ENCODE data around the gene KDF1. TPM values are rescaled to one million over a fixed set of nuclear protein-coding genes. Genes with fewer than 3 reads are reported as not detected.

Gene KDF1
- total RNA-seq, 4 donors from 2014 or later = not detected

- Histone ChIP-seq H3K36me3 (peaks cover 16 to 73% (median 37%) of the 10 kb centered on the region in 3 donors), H3K4me1 (no peaks in the 10 kb centered on the region), H3K9me3 (no peaks in the 10 kb centered on the region), H3K27ac (peak overlapping the region in 1 of 4 donors; percentile 37), H3K4me3 (no peak overlapping the region), H3K27me3 (no peaks in the 10 kb centered on the region)
- DNase-seq (ENCODE audit: low spot score in 2 of 2) = no peak
- TF ChIP-seq EP300 (IDR thresholded peaks at IDR 0.05) = no peak
- no peak for TF ChIP-seq POLR2A (IDR thresholded peaks at IDR 0.05)
- TF ChIP-seq CTCF (IDR thresholded peaks at IDR 0.05) = no peak
- 64 to 65% methylated on average over 4 of the region's 4 CpGs for WGBS, 2 donors
Observed at GRCh38 chr1:26946270-26946669, 14.0 kb downstream of the KDF1 start.

GRCh38 chr1:26945728-26946127, 14.5 kb downstream of the KDF1 start:
- no peak for TF ChIP-seq CTCF (IDR thresholded peaks at IDR 0.05)
- no peak for TF ChIP-seq POLR2A (IDR thresholded peaks at IDR 0.05)
- TF ChIP-seq EP300 (IDR thresholded peaks at IDR 0.05) = no peak
- Histone ChIP-seq H3K36me3 (peaks cover 16 to 77% (median 38%) of the 10 kb centered on the region in 3 donors), H3K4me3 (no peak overlapping the region), H3K9me3 (no peaks in the 10 kb centered on the region), H3K4me1 (no peaks in the 10 kb centered on the region), H3K27me3 (no peaks in the 10 kb centered on the region), H3K27ac (peak overlapping the region in 1 of 4 donors; percentile 37)
- WGBS, 2 donors = 61 to 63% methylated on average over 8 of the region's 8 CpGs
- no peak for DNase-seq (ENCODE audit: low spot score in 2 of 2)

- no peak for TF ChIP-seq CTCF (IDR thresholded peaks at IDR 0.05)
- no peak for TF ChIP-seq EP300 (IDR thresholded peaks at IDR 0.05)
- TF ChIP-seq POLR2A (IDR thresholded peaks at IDR 0.05) = no peak
- no peak overlapping the region for H3K4me3 ChIP-seq
- H3K36me3 ChIP-seq = peaks cover 16 to 77% (median 38%) of the 10 kb centered on the region in 3 donors
- no peaks in the 10 kb centered on the region for H3K9me3 ChIP-seq
- no peak for DNase-seq (ENCODE audit: low spot score in 2 of 2)
- 31 to 47% methylated on average over 2 of the region's 2 CpGs for WGBS, 2 donors
- no peaks in the 10 kb centered on the region for H3K27me3 ChIP-seq
- H3K27ac ChIP-seq = no peak overlapping the region
- H3K4me1 ChIP-seq = no peaks in the 10 kb centered on the region
Observed at GRCh38 chr1:26945138-26945537, 15.1 kb downstream of the KDF1 start.

- no peaks in the 10 kb centered on the region for H3K27me3 ChIP-seq
- H3K36me3 ChIP-seq = peaks cover 16 to 74% (median 38%) of the 10 kb centered on the region in 3 donors
- no peaks in the 10 kb centered on the region for H3K9me3 ChIP-seq
- no peak overlapping the region for H3K27ac ChIP-seq
- no peak overlapping the region for H3K4me3 ChIP-seq
- H3K4me1 ChIP-seq = no peaks in the 10 kb centered on the region
- TF ChIP-seq CTCF (IDR thresholded peaks at IDR 0.05) (no peak), EP300 (IDR thresholded peaks at IDR 0.05) (no peak), POLR2A (IDR thresholded peaks at IDR 0.05) (no peak)
- no peak for DNase-seq (ENCODE audit: low spot score in 2 of 2)
- WGBS, 2 donors = 94 to 96% methylated on average over 12 of the region's 12 CpGs
Observed at GRCh38 chr1:26942656-26943055, 17.6 kb downstream of the KDF1 start.

GRCh38 chr1:26941311-26941710, 19.0 kb downstream of the KDF1 start:
- no peak for DNase-seq (ENCODE audit: low spot score in 2 of 2)
- no peaks in the 10 kb centered on the region for H3K9me3 ChIP-seq
- H3K4me1 ChIP-seq = no peaks in the 10 kb centered on the region
- no peak overlapping the region for H3K27ac ChIP-seq
- no peak overlapping the region for H3K4me3 ChIP-seq
- TF ChIP-seq EP300 (IDR thresholded peaks at IDR 0.05) (no peak), CTCF (IDR thresholded peaks at IDR 0.05) (no peak), POLR2A (IDR thresholded peaks at IDR 0.05) (no peak)
- peaks cover 16 to 70% (median 37%) of the 10 kb centered on the region in 3 donors for H3K36me3 ChIP-seq
- H3K27me3 ChIP-seq = no peaks in the 10 kb centered on the region
- 91 to 96% methylated on average over 10 of the region's 10 CpGs for WGBS, 2 donors
